ENCODE measurements around the gene MRO. TPM values are rescaled to one million over a fixed set of nuclear protein-coding genes. Genes with fewer than 3 reads are reported as not detected.

MRO gene
- total and polyA plus RNA-seq, 10 of the 15 experiments (the other 5 are each of a cell fraction or from before 2014, with no cell fraction given): 0.11 to 0.18 TPM; not detected in 8

DNA sequence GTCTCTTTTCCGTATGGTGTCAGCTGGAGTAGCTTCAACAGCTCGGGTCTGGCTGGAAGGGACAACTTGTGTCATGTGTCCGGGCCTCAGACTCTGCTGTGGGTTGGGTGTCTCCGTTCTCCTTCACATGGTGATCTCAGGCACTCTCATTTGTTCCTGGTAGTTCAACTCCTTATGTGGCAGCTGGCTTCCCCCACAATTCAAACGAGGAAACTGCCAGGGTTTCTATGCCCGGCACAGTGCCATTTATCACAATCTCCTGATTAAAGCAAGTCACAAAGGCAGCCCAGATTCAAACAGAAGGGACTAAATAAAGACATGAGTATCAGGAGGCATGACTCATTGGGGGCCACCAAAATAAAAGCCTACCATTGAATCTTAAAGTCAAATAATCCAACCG is 22.7 kb downstream of the MRO start:
- ChIA-PET CTCF (no interaction called here), POLR2A (no interaction called here), RAD21 (ENCODE audit: unreplicated experiment) (no interaction called here), SMC1A (ENCODE audit: uncharacterized antibody, unreplicated experiment) (interaction anchor here (0.6 kb wide), 1 partner anchor 515 kb away, joined by 3 read pairs; no protein-coding TSS in a partner anchor)
- Histone ChIP-seq H3K9ac (ENCODE audit: control insufficient read depth, insufficient read depth, low read length) (no peak overlapping the region), H3K27me3 (replicated peaks in 1 of 2; ENCODE audit: control insufficient read depth in 2 of 2, insufficient read depth in 2 of 2, low read length in 1 of 2) (no peaks in the 10 kb centered on the region; a peak in 1 of 4 replicates), H3K4me2 (ENCODE audit: control insufficient read depth, insufficient read depth) (no peak overlapping the region), H3K4me1 (ENCODE audit: control insufficient read depth, insufficient read depth, low read length) (no peaks in the 10 kb centered on the region), H3K4me3 (no peak overlapping the region), H3K79me2 (ENCODE audit: control insufficient read depth, insufficient read depth, low read length) (no peaks in the 10 kb centered on the region), H3K9me3 (replicated peaks; ENCODE audit: control insufficient read depth, insufficient read depth, low read length) (no peaks in the 10 kb centered on the region), H3K27ac (ENCODE audit: control insufficient read depth, insufficient read depth) (no peak overlapping the region), H4K20me1 (ENCODE audit: control insufficient read depth, insufficient read depth) (no peaks in the 10 kb centered on the region), H3K36me3 (ENCODE audit: control insufficient read depth in 2 of 2, insufficient read depth in 2 of 2, low read length in 1 of 2) (no peaks in the 10 kb centered on the region), H2AFZ (ENCODE audit: control insufficient read depth, low read depth, low read length) (no peak overlapping the region)
- 41% methylated on average over 7 of the region's 7 CpGs for WGBS (ENCODE audit: insufficient coverage, insufficient replicate concordance, low lambda C conversion rate, missing lambda C conversion rate)
- FAIRE-seq (no peak), ATAC-seq (no peak), DNase-seq (ENCODE audit: low read depth, low spot score) (no peak)
- no TSS peak for BruUV-seq (replicated peaks)
- intact Hi-C loops (cut with micrococcal nuclease; ENCODE audit: unreplicated experiment): no loop called here
- in situ Hi-C loops (cut with MboI): no loop called here
- TF ChIP-seq, protein P1, sequence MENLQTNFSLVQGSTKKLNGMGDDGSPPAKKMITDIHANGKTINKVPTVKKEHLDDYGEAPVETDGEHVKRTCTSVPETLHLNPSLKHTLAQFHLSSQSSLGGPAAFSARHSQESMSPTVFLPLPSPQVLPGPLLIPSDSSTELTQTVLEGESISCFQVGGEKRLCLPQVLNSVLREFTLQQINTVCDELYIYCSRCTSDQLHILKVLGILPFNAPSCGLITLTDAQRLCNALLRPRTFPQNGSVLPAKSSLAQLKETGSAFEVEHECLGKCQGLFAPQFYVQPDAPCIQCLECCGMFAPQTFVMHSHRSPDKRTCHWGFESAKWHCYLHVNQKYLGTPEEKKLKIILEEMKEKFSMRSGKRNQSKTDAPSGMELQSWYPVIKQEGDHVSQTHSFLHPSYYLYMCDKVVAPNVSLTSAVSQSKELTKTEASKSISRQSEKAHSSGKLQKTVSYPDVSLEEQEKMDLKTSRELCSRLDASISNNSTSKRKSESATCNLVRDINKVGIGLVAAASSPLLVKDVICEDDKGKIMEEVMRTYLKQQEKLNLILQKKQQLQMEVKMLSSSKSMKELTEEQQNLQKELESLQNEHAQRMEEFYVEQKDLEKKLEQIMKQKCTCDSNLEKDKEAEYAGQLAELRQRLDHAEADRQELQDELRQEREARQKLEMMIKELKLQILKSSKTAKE (IDR thresholded peaks at IDR 0.05; ENCODE audit: low read depth, poor library complexity, severe bottlenecking): no peak
- TF ChIP-seq EGR1 (IDR thresholded peaks at IDR 0.05; ENCODE audit: borderline replicate concordance in 1 of 2, low read depth in 2 of 2, low read length in 2 of 2) (no peak), SMARCA5 (IDR thresholded peaks at IDR 0.05) (no peak), JUNB (IDR thresholded peaks at IDR 0.05) (no peak), SIN3A (IDR thresholded peaks at IDR 0.05; ENCODE audit: low read depth, low read length) (no peak), FOXK2 (IDR thresholded peaks at IDR 0.05) (no peak), DPF2 (IDR thresholded peaks at IDR 0.05) (no peak), GATAD2B (conservative IDR thresholded peaks at IDR 0.05; ENCODE audit: low read depth) (no peak)
- TF ChIP-seq, protein P2, sequence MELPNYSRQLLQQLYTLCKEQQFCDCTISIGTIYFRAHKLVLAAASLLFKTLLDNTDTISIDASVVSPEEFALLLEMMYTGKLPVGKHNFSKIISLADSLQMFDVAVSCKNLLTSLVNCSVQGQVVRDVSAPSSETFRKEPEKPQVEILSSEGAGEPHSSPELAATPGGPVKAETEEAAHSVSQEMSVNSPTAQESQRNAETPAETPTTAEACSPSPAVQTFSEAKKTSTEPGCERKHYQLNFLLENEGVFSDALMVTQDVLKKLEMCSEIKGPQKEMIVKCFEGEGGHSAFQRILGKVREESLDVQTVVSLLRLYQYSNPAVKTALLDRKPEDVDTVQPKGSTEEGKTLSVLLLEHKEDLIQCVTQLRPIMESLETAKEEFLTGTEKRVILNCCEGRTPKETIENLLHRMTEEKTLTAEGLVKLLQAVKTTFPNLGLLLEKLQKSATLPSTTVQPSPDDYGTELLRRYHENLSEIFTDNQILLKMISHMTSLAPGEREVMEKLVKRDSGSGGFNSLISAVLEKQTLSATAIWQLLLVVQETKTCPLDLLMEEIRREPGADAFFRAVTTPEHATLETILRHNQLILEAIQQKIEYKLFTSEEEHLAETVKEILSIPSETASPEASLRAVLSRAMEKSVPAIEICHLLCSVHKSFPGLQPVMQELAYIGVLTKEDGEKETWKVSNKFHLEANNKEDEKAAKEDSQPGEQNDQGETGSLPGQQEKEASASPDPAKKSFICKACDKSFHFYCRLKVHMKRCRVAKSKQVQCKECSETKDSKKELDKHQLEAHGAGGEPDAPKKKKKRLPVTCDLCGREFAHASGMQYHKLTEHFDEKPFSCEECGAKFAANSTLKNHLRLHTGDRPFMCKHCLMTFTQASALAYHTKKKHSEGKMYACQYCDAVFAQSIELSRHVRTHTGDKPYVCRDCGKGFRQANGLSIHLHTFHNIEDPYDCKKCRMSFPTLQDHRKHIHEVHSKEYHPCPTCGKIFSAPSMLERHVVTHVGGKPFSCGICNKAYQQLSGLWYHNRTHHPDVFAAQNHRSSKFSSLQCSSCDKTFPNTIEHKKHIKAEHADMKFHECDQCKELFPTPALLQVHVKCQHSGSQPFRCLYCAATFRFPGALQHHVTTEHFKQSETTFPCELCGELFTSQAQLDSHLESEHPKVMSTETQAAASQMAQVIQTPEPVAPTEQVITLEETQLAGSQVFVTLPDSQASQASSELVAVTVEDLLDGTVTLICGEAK (IDR thresholded peaks at IDR 0.05; ENCODE audit: borderline replicate concordance): no peak
- TF ChIP-seq, protein P3, sequence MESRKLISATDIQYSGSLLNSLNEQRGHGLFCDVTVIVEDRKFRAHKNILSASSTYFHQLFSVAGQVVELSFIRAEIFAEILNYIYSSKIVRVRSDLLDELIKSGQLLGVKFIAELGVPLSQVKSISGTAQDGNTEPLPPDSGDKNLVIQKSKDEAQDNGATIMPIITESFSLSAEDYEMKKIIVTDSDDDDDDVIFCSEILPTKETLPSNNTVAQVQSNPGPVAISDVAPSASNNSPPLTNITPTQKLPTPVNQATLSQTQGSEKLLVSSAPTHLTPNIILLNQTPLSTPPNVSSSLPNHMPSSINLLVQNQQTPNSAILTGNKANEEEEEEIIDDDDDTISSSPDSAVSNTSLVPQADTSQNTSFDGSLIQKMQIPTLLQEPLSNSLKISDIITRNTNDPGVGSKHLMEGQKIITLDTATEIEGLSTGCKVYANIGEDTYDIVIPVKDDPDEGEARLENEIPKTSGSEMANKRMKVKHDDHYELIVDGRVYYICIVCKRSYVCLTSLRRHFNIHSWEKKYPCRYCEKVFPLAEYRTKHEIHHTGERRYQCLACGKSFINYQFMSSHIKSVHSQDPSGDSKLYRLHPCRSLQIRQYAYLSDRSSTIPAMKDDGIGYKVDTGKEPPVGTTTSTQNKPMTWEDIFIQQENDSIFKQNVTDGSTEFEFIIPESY (IDR thresholded peaks at IDR 0.05): no peak
- TF ChIP-seq, protein P4, sequence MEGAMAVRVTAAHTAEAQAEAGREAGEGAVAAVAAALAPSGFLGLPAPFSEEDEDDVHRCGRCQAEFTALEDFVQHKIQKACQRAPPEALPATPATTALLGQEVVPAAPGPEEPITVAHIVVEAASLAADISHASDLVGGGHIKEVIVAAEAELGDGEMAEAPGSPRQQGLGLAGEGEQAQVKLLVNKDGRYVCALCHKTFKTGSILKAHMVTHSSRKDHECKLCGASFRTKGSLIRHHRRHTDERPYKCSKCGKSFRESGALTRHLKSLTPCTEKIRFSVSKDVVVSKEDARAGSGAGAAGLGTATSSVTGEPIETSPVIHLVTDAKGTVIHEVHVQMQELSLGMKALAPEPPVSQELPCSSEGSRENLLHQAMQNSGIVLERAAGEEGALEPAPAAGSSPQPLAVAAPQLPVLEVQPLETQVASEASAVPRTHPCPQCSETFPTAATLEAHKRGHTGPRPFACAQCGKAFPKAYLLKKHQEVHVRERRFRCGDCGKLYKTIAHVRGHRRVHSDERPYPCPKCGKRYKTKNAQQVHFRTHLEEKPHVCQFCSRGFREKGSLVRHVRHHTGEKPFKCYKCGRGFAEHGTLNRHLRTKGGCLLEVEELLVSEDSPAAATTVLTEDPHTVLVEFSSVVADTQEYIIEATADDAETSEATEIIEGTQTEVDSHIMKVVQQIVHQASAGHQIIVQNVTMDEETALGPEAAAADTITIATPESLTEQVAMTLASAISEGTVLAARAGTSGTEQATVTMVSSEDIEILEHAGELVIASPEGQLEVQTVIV (IDR thresholded peaks at IDR 0.05; ENCODE audit: borderline replicate concordance, partially characterized antibody): no peak
- TF ChIP-seq, protein P5, sequence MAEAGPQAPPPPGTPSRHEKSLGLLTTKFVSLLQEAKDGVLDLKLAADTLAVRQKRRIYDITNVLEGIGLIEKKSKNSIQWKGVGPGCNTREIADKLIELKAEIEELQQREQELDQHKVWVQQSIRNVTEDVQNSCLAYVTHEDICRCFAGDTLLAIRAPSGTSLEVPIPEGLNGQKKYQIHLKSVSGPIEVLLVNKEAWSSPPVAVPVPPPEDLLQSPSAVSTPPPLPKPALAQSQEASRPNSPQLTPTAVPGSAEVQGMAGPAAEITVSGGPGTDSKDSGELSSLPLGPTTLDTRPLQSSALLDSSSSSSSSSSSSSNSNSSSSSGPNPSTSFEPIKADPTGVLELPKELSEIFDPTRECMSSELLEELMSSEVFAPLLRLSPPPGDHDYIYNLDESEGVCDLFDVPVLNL (IDR thresholded peaks at IDR 0.05; ENCODE audit: low read depth, low read length): no peak
